NCI-H2227 (cell line): Measurements from ENCODE around the gene DUSP1.
"Not testable (repeated sequence)": the region's sequence is repeated elsewhere in the genome, so short reads cannot be mapped to it uniquely, and the experiment has no call there.

Experiments
- DNase-seq: peaks from one replicate; lab custom pipeline; 2025; ENCODE audit not compliant: unreplicated experiment; lab: John Stamatoyannopoulos, UW

DUSP1 gene

GRCh38 chr5:172798422-172799215 is 27.6 kb upstream of the DUSP1 start:
- DNase-seq, result no peak

DNA sequence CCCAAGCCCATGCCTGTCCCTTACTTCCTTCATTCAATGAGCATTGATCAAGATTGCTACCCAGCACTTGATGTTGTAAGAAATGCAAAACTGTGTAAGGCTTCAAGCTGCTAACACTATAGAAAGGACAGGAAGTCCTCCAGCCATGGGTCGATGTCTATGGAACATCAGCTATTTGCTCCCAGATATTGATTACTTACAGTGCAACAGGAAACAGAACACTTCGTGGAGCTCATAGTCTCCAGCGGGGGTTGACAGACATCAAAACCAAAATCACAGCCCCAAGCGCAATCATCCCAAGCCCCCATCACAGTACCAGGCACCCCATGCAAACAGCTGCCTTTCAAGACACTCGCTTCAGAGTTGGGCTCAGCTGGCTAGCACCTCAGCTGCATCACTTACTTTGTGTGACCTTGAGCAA is 26.8 kb upstream of the DUSP1 start:
- DNase-seq, result no peak

- no peak for DNase-seq
These were observed 25.3 kb upstream of the DUSP1 start for GRCh38 chr5:172796306-172796705.

DNA sequence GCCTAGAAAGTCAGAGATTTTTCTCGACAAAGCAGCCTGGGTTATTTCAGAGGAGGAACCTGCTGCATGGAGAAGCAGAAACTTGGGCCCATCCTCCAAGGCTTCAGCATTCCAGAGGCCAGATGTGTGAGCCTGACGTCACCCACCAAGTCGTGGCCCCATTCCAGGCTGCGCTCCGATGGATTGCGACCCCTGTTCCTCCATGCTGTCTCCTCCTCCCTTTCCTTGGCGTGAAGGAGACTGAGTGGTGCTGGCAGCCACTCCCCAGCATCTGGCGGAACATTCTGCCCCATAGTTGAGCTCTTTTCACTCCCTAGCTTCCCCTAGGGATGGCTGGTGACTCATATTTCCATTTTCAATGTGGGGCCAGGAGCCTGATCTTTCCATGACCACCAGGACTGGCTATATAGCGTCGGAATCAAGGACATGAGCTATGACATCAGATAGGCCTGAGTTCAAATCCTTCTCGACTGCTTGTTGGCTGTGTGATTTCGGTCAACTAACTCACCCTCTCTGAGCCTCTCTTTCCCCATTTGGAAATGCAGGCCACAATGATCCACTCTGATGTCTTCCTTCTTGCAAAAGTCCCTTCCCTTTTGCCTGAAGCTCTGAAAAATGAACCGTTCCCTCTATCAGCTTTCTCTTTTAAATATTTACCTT is 24.5 kb upstream of the DUSP1 start:
- no peak for DNase-seq

- no peak for DNase-seq
These were observed 22.8 kb upstream of the DUSP1 start for GRCh38 chr5:172793577-172794488.

DNA sequence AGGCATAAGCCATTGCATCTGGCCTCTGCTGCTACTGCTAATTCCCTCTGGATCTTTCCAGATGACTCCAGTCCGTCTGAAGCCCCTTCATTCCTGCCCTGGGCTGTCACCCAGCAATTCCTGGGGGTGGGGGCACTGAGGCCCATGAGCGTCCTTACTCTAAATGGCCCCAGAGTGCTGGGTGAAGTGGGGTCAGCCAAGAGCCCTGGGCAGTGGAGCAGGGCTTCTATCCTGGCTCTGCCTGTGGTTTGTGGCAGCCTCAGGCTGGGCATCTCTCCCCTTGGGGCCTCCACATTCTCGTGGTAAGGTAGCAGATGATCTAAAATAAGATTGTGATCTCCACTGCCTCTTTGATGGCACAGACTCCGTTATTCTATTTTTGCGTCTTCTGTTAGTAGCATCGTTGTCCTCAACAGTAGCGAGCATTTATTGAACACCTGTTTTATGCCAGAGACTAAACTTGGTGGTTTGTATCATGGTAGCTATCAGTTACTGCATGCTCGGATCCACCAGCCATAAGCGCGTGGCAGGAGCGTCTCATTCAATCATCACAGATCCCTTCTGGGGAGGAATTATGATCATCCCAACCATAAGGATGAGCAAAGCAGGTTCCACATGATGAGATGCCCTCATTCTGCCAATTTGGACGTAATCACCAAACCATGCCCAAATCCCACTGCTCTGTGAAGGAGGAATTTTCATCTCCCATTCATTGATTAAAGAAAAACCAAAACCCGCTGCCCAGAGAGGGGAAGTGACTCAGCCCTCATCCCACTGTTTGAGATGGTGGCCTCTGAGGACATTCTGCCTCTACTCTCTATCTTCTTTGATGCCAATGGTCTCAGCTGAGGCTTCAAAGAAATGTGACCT is 21.9 kb upstream of the DUSP1 start:
- DNase-seq, result no peak

- DNase-seq, result no peak
These were observed 20.9 kb upstream of the DUSP1 start for GRCh38 chr5:172791726-172792445.

DNA sequence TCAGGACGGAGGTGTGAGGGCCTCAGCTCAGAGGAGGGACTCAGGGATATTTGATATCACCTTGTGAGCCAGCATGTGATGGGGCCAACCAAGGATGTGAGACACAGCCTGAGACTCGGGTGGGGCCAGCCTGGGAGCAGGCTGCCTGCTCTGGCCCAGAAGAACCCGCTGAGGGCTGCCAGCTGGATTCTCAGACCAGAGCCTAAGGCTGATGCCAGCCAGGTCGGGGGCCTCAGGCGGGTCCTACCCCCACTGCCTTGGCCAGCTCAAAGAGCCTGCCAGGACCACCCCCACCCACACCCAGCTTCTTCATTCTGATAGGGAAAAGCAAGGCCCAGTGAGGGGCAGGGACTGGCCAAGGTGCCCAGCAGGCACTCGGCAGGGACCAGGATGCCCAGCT is 20.3 kb upstream of the DUSP1 start:
- DNase-seq, result no peak

GRCh38 chr5:172790496-172790889 is 19.5 kb upstream of the DUSP1 start:
- no peak for DNase-seq

- no peak for DNase-seq
These were observed 18.9 kb upstream of the DUSP1 start for GRCh38 chr5:172789687-172790495.

DNA sequence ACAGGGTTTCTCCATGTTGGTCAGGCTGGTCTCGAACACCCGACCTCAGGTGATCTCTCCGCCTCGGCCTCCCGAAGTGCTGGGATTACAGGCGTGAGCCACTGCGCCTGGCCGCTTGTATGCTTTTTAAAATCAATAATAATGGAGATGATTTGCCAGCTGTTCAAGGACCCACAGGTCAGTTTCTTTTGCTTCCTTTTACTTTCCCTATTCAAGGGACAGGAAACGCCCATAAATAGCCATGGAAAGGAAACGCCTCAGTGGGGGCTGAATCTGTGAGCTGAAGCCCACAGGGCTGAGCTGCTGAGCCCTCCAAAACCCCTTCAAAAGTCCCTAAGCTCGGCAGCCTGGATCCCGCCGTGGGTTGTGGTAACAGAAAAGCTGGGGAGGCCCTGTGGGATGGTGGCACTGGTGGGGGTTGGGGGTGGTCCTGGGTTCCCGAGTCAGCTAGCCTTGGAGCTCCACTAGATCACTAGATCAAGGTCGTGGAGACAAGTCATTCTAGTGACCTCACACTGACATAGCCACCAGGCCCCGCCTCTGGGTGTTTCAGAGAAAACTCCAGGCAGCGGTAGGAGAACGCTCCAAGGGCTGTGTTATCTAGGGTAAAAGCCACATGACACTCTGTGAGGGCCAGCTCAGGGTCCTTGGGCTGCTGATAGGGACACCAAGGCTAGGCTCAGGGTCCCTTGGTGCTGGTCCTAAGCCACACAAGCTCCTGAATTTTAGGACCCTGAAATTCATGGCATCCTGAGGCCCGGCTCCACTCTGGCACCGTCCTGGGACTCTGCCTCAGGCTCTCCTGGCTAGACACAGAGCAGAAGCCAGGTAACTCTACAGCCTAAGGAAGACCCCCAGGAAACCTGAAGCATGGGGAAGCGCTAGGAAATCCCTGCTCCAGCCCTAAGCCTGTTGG is 18.0 kb upstream of the DUSP1 start:
- DNase-seq, result no peak

GRCh38 chr5:172787538-172787937 is 16.5 kb upstream of the DUSP1 start:
- not testable (repeated sequence) for DNase-seq

DNA sequence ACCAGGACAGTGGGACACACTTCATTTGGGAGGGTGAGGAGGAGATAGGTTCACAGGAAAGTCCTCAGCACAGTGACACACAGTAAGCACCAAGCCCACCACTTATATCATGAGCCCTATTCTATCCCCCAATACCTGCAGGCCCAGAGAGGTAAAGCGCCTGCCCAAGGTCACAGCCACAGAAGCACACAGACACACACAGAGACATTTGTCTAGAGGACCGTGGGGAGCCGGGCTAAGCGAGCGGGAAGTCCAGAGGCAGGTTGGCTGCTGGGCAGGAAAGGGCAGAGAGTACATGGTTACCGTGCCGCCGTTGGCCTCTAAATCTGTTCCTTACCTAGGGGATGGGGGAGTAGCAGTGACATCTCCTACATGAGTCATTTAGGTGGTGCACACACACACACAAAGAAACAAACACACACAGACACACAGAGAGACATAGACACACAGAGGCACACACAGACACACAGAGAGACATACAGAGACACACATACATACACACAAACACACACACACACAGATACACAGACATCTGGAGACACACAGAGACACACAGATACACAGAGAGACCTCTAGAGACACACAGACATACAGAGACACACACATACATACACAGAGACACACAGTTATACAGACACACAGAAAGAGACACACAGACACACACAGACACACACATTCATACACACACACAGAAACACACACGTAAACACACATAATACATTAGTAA is 15.9 kb upstream of the DUSP1 start:
- no peak for DNase-seq

DNA sequence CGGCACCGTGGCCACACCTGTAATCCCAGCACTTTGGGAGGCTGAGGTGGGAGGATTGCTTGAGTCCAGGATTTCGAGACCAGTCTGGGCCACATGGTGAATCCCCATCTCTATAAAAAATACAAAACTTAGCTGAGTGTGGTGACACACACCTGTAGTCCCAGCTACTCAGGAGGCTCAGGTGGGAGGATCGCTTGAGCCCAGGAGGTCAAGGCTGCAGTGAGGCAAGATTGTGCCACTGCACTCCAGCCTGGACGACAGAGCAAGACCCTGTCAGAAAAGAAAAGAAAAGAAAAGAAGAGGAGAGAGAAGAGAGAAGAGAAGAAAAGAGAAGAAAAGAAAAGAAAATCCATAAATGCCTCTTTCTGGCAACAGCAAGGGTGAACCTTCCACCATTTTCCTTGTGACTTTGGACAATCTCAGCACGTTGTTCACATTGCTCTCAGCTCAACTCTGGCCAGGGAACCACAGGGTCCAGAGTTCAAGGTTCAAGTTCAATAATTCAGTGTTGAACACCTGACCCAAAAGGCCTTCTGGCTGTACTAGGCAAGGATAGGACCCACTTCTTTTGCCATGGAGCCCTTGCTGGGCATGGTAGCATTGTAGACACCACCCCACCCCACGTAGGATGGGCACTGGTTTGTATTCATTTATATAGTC is 14.6 kb upstream of the DUSP1 start:
- DNase-seq, result no peak

DNA sequence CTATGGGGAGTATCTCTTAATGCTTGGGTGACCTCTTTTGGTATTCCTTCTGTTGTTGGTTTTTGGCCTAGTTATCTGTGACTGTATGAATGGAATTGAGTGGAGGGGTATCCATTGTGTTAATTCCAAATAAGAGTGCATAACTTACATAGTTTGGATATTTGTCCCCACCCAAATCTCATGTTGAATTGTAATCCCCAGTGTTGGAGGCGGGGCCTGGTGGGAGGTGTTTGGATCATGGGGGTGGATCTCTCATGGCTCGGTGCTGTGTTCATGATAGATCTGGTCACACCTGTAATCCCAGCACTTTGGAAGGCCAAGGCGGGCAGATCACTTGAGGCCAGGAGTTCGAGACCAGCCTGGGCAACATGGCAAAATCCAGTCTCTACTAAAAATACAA is 13.2 kb upstream of the DUSP1 start:
- not testable (repeated sequence) for DNase-seq

GRCh38 chr5:172783319-172783718 is 12.3 kb upstream of the DUSP1 start:
- not testable (repeated sequence) for DNase-seq
